Measurements from ENCODE around the gene IL1RL1. TPM values are rescaled to one million over a fixed set of nuclear protein-coding genes. Genes with fewer than 3 reads are reported as not detected.

The IL1RL1 gene
- total RNA-seq, 1 experiment from 2014 or later, result not detected

- TF ChIP-seq E2F4 (CRISPR knock-in tag; IDR thresholded peaks at IDR 0.05; ENCODE audit: borderline replicate concordance, low read depth) (no peak), ZNF671 (CRISPR knock-in tag; IDR thresholded peaks at IDR 0.05) (no peak), RELA (CRISPR knock-in tag; IDR thresholded peaks at IDR 0.05; ENCODE audit: borderline replicate concordance) (no peak), CBFB (CRISPR knock-in tag; IDR thresholded peaks at IDR 0.05; ENCODE audit: low read depth) (no peak), GABPB1 (CRISPR knock-in tag; IDR thresholded peaks at IDR 0.05) (no peak), NFYB (CRISPR knock-in tag; conservative IDR thresholded peaks at IDR 0.05; ENCODE audit: low read depth) (no peak)
- TF ChIP-seq, protein P1, sequence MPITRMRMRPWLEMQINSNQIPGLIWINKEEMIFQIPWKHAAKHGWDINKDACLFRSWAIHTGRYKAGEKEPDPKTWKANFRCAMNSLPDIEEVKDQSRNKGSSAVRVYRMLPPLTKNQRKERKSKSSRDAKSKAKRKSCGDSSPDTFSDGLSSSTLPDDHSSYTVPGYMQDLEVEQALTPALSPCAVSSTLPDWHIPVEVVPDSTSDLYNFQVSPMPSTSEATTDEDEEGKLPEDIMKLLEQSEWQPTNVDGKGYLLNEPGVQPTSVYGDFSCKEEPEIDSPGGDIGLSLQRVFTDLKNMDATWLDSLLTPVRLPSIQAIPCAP (CRISPR knock-in tag; IDR thresholded peaks at IDR 0.05), result no peak
- TF ChIP-seq, protein P2, sequence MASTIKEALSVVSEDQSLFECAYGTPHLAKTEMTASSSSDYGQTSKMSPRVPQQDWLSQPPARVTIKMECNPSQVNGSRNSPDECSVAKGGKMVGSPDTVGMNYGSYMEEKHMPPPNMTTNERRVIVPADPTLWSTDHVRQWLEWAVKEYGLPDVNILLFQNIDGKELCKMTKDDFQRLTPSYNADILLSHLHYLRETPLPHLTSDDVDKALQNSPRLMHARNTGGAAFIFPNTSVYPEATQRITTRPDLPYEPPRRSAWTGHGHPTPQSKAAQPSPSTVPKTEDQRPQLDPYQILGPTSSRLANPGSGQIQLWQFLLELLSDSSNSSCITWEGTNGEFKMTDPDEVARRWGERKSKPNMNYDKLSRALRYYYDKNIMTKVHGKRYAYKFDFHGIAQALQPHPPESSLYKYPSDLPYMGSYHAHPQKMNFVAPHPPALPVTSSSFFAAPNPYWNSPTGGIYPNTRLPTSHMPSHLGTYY (CRISPR knock-in tag; IDR thresholded peaks at IDR 0.05), result no peak
- TF ChIP-seq, protein P3, sequence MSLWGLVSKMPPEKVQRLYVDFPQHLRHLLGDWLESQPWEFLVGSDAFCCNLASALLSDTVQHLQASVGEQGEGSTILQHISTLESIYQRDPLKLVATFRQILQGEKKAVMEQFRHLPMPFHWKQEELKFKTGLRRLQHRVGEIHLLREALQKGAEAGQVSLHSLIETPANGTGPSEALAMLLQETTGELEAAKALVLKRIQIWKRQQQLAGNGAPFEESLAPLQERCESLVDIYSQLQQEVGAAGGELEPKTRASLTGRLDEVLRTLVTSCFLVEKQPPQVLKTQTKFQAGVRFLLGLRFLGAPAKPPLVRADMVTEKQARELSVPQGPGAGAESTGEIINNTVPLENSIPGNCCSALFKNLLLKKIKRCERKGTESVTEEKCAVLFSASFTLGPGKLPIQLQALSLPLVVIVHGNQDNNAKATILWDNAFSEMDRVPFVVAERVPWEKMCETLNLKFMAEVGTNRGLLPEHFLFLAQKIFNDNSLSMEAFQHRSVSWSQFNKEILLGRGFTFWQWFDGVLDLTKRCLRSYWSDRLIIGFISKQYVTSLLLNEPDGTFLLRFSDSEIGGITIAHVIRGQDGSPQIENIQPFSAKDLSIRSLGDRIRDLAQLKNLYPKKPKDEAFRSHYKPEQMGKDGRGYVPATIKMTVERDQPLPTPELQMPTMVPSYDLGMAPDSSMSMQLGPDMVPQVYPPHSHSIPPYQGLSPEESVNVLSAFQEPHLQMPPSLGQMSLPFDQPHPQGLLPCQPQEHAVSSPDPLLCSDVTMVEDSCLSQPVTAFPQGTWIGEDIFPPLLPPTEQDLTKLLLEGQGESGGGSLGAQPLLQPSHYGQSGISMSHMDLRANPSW (CRISPR knock-in tag; conservative IDR thresholded peaks at IDR 0.05; ENCODE audit: low read depth), result no peak
These were observed 81.6 kb downstream of the IL1RL1 start (continued) for GRCh38 chr2:102392942-102393341.

GRCh38 chr2:102396012-102396411 is 84.6 kb downstream of the IL1RL1 start:
- H3K9me3 Mint-ChIP-seq, result no peaks in the 10 kb centered on the region
- H3K4me1 Mint-ChIP-seq, result no peaks in the 10 kb centered on the region
- DNase-seq (ENCODE audit: low spot score) (no peak), ATAC-seq (no peak)
- H3K4me3 Mint-ChIP-seq, result no peak overlapping the region
- ChIA-PET CTCF (no interaction called here), POLR2A (no interaction called here)
- H3K27ac Mint-ChIP-seq, result no peak overlapping the region
- no peaks in the 10 kb centered on the region for H3K36me3 Mint-ChIP-seq
- H3K27me3 Mint-ChIP-seq (ENCODE audit: low read depth), result no peaks in the 10 kb centered on the region
- TF ChIP-seq ZNF219 (CRISPR knock-in tag; IDR thresholded peaks at IDR 0.05; ENCODE audit: borderline replicate concordance) (no peak), ZNF281 (CRISPR knock-in tag; IDR thresholded peaks at IDR 0.05) (no peak), JUN (CRISPR knock-in tag; IDR thresholded peaks at IDR 0.05) (no peak), FOXP1 (CRISPR knock-in tag; IDR thresholded peaks at IDR 0.05; ENCODE audit: borderline replicate concordance) (no peak), SMAD3 (CRISPR knock-in tag; IDR thresholded peaks at IDR 0.05; ENCODE audit: borderline replicate concordance) (no peak), ZNF425 (CRISPR knock-in tag; conservative IDR thresholded peaks at IDR 0.05) (no peak), USF1 (CRISPR knock-in tag; IDR thresholded peaks at IDR 0.05) (no peak), MXD4 (CRISPR knock-in tag; IDR thresholded peaks at IDR 0.05; ENCODE audit: borderline replicate concordance) (no peak)
- TF ChIP-seq, protein P4, sequence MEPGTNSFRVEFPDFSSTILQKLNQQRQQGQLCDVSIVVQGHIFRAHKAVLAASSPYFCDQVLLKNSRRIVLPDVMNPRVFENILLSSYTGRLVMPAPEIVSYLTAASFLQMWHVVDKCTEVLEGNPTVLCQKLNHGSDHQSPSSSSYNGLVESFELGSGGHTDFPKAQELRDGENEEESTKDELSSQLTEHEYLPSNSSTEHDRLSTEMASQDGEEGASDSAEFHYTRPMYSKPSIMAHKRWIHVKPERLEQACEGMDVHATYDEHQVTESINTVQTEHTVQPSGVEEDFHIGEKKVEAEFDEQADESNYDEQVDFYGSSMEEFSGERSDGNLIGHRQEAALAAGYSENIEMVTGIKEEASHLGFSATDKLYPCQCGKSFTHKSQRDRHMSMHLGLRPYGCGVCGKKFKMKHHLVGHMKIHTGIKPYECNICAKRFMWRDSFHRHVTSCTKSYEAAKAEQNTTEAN (CRISPR knock-in tag; IDR thresholded peaks at IDR 0.05), result no peak
- TF ChIP-seq, protein P5, sequence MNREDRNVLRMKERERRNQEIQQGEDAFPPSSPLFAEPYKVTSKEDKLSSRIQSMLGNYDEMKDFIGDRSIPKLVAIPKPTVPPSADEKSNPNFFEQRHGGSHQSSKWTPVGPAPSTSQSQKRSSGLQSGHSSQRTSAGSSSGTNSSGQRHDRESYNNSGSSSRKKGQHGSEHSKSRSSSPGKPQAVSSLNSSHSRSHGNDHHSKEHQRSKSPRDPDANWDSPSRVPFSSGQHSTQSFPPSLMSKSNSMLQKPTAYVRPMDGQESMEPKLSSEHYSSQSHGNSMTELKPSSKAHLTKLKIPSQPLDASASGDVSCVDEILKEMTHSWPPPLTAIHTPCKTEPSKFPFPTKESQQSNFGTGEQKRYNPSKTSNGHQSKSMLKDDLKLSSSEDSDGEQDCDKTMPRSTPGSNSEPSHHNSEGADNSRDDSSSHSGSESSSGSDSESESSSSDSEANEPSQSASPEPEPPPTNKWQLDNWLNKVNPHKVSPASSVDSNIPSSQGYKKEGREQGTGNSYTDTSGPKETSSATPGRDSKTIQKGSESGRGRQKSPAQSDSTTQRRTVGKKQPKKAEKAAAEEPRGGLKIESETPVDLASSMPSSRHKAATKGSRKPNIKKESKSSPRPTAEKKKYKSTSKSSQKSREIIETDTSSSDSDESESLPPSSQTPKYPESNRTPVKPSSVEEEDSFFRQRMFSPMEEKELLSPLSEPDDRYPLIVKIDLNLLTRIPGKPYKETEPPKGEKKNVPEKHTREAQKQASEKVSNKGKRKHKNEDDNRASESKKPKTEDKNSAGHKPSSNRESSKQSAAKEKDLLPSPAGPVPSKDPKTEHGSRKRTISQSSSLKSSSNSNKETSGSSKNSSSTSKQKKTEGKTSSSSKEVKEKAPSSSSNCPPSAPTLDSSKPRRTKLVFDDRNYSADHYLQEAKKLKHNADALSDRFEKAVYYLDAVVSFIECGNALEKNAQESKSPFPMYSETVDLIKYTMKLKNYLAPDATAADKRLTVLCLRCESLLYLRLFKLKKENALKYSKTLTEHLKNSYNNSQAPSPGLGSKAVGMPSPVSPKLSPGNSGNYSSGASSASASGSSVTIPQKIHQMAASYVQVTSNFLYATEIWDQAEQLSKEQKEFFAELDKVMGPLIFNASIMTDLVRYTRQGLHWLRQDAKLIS (CRISPR knock-in tag; IDR thresholded peaks at IDR 0.05; ENCODE audit: borderline replicate concordance), result no peak

Measured in WTC11 (cell line).